Gastrocnemius medialis (tissue), 4 donors: ENCODE results near the gene PLA2G4A.

Experiments
- POLR2A ChIP-seq, 2 donors: fragments of 450-650 bp; IDR thresholded peaks; one replicate each; pipeline ENCODE4 v1.6.1; 2017; ENCODE audit warnings: antibody characterized with exemption in 2 of 2, mild to moderate bottlenecking in 2 of 2, moderate library complexity in 2 of 2
- TF ChIP-seq, protein P1 (sequence below), 5 experiments: fragments of 450-650 bp in 3 of 5; fragments of 200-600 bp in 2 of 5; sonication (generic) in 2 of 5; IDR thresholded peaks in 4 of 5; conservative IDR thresholded peaks in 1 of 5; 1 replicate in 4 of 5; 2 replicates in 1 of 5; pipeline ENCODE4 v1.5.1; 2016 to 2019; ENCODE audit warnings: antibody characterized with exemption in 5 of 5, mild to moderate bottlenecking in 3 of 5, moderate library complexity in 3 of 5

DNA sequence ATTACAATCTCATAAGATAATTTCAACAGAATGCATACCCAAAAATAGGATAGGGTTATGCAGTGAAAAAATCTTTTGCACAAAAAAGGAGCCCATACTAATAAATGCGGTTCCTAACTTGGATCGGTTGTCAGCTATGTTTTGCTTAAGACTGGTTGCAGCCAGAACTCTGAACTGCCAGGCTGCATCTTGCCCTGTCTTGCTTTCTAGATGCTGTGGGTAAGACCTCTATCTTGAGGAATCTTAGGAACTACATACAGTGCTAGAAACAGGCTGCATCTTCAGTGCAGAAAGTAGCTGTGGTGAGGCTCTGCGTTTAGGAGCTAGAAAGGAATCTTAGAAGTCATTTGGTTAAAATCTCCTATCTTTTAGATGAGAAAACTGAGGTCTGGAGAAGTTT, 45.6 kb upstream of the PLA2G4A start:
- no peak for TF ChIP-seq POLR2A (IDR thresholded peaks at IDR 0.05)
- TF ChIP-seq, protein P1, sequence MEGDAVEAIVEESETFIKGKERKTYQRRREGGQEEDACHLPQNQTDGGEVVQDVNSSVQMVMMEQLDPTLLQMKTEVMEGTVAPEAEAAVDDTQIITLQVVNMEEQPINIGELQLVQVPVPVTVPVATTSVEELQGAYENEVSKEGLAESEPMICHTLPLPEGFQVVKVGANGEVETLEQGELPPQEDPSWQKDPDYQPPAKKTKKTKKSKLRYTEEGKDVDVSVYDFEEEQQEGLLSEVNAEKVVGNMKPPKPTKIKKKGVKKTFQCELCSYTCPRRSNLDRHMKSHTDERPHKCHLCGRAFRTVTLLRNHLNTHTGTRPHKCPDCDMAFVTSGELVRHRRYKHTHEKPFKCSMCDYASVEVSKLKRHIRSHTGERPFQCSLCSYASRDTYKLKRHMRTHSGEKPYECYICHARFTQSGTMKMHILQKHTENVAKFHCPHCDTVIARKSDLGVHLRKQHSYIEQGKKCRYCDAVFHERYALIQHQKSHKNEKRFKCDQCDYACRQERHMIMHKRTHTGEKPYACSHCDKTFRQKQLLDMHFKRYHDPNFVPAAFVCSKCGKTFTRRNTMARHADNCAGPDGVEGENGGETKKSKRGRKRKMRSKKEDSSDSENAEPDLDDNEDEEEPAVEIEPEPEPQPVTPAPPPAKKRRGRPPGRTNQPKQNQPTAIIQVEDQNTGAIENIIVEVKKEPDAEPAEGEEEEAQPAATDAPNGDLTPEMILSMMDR (IDR thresholded peaks at IDR 0.05 in 4 of 5, conservative IDR thresholded peaks at IDR 0.05 in 1 of 5), result no peak
